ENCODE measurements around the gene CYFIP2.

The CYFIP2 gene

DNA sequence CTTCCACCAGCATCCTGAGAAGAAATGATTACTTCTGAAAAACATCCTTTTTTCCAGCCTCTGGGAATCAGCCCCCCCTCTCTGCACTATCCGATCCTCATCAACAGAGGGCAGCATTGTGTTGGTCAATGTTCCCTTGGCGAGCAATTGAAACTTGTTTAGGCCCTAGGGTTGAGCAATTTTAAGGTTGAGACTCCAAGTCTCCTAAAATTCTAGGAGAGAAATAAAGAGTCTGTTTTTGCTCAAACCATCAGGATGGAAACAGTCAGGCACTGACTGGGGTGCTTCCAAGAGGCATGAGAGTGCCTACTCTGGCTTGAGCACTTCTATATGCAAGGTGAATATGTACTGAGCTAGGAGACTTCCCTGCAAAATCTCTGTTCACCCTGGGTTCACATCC is 12.4 kb upstream of the CYFIP2 start:
- in situ Hi-C loops (cut with MboI; ENCODE audit: low sequenced_read_pairs) = loop anchor here (10.0 kb wide), 1 partner anchor 71 kb away; no protein-coding TSS in a partner anchor

DNA sequence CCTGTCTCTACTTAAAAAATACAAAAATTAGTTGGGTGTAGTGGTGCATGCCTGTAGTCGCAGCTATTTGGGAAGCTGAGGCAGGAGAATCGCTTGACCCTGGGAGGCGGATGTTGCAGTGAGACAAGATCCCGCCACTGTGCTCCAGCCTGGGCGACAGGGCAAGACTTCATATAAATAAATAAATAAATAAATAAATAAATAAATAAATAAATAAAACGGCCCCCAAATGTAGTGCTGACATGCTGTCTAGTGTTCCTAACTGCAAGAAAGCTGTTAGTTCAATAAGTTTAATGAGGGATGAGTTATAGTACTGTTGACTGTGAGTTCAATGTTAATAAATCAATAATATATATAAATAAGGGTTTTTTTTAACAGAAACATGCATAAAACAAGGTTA is 7.5 kb upstream of the CYFIP2 start:
- in situ Hi-C loops (cut with MboI; ENCODE audit: low sequenced_read_pairs) = loop anchor here (10.0 kb wide), 1 partner anchor 66 kb away; no protein-coding TSS in a partner anchor

DNA sequence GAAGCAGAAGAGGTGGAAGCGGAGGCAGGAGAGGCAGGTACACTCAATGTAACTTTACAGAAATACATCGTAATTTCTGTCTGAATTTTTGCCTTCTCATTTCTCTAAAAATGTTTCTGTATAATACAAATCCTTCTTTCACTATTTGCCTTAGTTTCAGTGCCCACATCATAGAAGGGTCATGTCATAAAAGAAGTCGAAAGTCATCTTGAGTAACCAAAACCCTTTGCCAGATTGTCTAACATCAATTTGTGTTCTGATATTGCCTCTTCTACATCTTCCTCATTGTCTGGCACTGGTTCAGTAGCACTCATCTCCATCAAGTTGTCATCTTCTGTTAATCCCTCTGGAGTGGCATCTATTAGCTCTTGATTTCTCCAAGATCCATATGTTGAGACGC is 6.2 kb upstream of the CYFIP2 start:
- in situ Hi-C loops (cut with MboI; ENCODE audit: low sequenced_read_pairs) = loop anchor here (10.0 kb wide), 1 partner anchor 65 kb away; no protein-coding TSS in a partner anchor

DNA sequence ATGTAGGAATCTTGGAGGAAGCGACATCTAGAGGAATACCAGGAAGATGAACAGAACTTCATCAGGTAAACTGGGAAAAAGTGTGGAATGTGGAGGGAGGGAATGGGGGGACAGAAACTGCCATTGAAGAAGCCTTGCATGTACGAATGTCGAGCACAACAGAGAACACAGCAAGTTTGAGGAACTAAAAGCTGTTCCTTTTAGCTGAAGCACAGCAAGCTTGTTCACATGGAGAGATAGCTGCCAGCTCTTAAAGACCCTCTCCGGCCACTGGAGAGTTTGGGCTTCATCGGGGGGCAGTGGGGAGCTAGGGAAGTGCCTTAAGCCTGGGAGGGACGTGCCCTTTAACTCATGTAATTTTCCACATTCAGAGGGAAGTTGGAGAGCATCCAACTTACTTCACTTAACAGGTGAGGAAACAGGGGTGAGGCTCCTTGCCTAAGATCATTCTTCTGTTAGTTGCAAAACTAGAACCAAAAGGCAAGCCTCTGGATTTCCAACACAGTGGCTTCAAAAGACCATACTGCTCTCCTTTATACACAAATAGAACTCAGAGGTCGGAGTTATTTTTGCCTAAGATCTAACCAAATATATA is 2.3 kb upstream of the CYFIP2 start:
- in situ Hi-C loops (cut with MboI; ENCODE audit: low sequenced_read_pairs) = no loop called here

DNA sequence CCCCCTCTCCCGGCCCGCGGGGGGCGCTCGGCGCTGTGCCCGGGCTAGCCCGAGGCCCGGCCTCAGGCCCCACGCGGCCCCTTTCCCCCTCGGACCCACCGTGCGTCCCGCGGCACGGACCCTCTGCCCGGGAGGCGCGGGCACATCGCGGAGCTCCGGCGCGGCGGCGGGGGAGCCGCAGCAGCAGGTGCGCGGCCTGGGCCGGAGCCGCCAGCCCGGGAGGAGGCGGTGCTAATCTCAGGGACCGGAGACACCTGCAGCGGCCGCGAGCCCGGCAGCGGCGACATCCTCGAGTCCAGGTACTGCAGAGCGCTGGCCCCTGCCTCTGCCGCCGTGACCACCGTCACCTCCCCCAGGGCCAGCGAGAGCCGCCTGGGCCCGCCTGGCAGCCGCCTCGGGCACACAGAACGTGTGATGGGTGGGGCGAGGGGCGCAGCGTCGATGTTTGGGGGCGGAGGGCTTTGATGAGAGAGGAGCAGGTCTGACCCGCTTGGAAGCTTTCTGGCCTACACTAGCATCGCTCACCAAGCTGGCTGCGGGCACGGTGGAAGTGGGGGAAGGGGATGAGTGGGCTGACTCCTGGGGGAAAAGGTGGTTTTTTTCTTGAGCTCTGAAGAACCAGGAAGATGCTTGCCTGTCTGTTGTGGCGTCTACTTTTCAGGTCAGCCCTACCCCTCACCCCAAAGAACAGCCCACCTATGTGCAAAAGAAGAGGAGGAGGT is 524 bp downstream of the CYFIP2 start:
- in situ Hi-C loops (cut with MboI; ENCODE audit: low sequenced_read_pairs) = no loop called here

DNA sequence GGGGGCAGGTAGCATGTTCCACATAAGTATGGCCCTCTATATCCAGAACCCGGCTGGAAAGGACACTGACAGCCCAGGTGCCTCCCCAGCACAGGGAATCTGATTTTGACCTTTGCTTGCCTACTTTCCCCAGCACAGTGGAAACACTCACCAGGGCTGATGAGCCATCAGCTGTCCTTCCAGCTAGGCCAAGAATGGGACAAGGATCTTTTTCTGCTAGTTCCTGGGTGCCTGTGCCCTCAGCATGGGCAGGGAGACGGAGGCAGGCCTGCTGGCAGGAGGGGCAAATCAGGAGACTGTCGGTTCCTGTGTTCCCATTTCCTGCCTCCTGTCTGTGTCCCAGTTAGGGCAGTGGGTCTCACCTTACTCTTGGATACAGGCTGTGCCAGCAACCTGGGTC is 1.1 kb downstream of the CYFIP2 start:
- in situ Hi-C loops (cut with MboI; ENCODE audit: low sequenced_read_pairs) = no loop called here

DNA sequence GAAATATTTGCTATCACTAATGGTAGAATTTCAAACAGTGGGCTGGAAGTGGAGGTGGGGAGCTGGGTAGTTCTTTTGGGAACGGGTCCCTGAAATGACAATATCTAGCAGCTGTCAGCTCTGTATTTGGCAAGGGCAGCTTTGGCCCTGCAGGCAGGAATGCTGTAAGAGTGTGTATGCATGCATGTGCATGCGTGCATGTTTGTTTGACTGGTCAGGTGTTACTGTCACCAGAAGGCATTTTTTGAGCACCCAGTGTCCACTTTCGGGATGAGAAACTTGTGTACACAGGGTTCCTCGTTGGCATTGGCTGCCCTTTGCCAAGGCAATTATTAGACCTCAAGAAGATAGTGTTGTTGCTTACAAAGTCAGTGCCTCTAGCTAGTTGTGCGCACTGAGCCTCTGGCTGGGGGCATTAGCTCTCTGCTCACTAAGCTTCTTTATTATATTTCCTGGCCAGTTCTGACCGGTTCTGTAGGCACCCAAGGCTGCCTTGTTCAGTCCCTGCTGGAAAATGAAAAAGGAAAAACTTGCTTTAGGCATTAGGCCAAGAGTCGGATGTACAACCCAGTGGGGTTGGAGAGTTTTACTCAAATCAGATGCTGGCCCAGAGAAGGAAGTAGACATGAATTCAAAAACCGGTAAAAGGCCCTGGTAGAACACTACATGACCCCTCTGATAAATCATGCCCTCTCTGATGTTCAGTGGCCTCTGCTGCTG is 2.0 kb downstream of the CYFIP2 start:
- in situ Hi-C loops (cut with MboI; ENCODE audit: low sequenced_read_pairs) = no loop called here

DNA sequence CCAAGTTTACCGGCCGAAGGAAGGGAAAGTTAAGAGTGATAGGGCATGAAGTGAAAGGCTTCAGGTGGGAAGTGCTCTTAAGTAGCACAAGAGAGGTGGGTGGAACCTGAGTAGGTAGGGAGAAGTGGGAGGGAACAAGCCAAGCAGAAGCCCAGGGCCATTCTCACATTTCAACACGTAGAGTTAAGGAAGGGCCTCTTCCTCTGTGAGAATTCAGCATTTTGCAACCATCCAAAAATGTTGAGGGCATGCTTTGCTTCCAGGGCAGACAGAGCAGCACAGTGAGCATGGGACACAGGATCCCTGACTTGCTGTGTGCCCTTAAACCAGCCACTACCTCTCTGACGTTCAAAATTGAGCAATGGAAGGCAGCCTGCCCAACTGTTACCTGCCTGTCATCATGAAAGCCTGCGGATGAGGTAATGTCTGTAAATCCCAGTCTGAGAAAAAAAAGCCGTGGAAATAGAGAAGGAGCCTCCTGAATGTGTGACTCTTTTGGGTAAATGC is 3.3 kb downstream of the CYFIP2 start:
- in situ Hi-C loops (cut with MboI; ENCODE audit: low sequenced_read_pairs) = no loop called here

DNA sequence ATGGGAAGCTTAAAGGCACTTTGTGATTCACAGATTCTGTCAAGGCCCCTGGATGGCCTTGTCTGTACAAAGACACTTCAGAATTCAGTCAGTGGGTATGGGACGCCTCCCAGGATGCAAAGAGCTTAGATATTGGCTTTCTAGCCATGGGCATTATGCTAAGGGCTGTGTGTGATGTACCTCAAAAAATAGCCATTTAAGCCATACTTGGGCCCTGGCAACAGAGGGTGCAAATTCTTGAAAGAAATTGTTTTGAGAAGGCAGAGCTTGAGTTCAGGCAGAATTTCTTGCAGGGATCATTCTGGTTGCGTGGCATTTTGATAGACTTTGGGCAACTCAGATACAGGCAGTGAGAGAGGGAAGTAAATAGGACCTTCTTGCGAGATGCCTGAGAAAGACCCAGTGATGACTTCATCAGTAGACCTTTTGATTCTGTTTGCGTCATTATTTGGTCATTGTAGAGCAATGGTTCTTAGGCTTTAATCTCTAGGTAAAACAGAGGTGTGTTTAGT is 3.9 kb downstream of the CYFIP2 start:
- in situ Hi-C loops (cut with MboI; ENCODE audit: low sequenced_read_pairs) = no loop called here

DNA sequence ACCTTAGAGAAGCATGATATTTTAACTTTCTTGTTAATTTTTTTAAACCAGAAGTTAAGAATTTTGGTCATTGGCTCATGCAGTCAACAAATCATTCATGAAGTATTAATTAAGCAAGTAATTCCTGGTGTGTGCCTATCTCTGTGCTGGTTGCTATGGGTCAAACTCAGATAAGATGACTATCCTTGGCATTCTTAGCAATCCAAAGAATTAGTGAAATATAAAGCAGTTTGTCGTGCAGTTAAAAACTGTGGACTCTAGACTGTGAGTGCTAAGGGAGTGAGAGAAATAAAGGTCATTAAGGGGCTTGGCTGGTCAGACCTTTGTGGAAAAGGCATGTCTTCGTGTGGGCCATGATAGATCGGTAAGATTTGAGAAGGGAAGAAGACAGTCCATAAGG is 4.8 kb downstream of the CYFIP2 start:
- in situ Hi-C loops (cut with MboI; ENCODE audit: low sequenced_read_pairs) = no loop called here

DNA sequence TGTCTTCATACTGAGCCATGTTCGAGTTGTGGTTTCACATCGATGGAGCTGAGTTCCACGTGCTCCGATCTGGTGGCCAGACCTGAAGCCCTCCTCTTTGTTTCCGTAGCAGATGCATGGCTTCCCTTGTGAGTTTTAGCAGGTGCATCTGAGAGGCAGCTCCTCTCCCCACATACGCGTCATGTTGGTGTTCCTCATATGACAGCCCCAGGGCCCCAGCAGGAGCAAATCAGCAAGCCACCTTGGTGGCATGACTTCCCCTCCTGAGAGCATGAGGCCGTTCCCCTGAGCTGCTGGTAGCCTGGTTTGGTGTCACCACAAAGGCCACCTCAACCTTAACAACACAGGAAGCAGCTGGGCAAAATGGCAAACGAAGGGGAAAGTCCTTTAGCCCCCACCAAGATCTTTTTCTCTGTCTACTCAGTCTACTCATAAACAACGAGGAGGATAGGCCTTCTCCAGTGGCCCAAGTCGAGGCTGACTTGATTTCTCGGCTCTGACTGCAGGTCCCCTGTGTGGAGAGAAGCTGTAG is 5.9 kb downstream of the CYFIP2 start:
- in situ Hi-C loops (cut with MboI; ENCODE audit: low sequenced_read_pairs) = no loop called here

DNA sequence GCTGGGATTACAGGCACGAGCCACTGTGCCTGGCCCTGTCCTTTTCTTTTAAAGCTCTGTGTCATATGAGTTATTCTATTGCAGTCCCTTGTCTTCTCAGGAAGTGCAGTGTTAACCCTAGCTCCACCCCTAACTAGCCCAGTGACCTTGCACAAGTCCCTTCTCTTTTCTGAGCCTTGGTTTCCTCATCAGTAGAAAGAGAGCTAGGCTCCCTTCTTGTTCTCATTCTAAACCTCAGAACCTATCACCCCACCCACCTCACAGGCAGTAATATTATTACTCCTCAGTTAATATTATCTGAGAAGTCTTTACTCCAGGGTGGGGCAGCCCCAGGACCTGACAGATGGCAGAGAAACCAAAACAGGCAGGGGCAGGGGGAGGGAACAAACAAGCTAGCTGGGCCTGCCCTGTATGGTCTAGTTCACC is 7.2 kb downstream of the CYFIP2 start:
- in situ Hi-C loops (cut with MboI; ENCODE audit: low sequenced_read_pairs) = no loop called here

DNA sequence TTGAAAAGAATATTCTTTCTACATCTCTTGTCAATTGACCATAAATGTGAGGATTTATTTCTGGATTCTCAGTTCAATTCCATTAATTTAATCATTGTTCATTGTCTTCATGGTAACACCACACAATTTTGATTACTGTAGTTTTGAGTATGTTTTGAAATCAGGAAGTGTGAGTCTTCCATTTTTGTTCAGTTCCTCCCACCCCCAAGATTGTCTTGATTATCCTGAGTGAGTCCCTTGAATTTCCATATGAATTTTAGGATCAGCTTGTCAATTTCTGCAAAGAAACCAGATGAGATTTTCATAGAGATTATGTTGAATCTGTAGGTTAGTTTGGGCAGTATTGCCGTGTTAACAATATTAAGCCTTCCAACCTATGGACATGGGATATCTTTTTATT is 9.5 kb downstream of the CYFIP2 start:
- in situ Hi-C loops (cut with MboI; ENCODE audit: low sequenced_read_pairs) = no loop called here

DNA sequence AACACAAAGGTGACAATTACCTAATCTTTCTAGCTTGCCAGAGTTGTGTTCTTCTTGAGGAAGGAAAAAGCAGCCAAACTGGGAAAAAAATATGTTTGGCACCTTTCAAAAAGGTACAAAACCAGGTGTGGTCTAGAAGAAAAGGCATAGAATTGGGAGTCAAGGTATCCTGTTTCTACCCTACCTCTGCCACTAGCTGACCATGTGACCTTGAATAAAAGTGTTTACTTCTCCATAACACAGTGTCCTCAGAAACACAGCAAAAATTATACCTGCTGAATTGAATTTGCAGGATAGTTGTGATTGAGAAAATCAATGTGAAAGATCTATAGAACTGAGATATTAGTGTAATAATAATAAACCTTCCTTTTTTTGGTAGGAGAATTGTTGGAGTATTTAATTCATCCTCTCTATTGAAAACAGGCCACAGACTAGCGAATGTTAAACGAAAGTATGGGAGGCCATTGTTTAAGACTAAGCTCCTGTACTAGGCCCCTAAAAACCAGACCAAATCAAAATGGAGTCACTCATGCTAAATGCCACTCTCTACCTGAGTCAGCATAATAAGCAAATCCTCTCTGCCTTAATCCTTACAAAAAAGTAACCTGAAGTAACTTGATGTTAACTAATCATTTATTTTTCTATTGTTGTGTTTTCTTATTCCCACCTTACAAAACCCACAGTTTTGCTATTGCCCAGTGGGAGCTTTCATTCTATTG is 12.6 kb downstream of the CYFIP2 start:
- in situ Hi-C loops (cut with MboI; ENCODE audit: low sequenced_read_pairs) = no loop called here

DNA sequence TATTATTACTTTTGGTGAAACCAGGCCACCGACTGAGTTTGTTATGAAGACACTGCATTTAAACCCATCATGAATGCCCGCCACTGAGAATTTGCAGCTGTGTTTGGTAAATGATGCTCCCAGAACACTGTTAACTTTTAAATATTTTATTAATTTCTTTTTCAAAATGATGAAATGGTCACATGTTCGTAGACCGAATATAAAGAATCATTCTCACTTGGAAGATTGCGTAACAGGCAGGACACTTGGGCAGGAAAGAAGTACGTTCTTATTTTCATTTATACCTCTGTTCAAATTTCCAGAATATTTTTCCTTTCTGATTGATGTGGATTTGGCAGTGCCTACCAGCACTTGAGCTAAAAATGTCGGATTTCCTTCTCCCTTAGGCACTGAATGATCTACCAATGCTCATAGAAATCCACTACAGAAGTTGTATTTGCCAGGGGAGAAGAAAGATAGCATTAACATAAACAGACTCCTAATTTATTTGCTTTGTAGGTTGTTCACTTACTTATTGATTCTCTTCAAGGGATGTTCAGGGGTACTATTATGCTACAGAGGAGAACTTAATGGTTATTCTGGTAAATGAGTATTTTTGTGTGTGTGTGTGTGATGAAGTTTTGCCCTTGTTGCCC is 13.8 kb downstream of the CYFIP2 start:
- in situ Hi-C loops (cut with MboI; ENCODE audit: low sequenced_read_pairs) = no loop called here

DNA sequence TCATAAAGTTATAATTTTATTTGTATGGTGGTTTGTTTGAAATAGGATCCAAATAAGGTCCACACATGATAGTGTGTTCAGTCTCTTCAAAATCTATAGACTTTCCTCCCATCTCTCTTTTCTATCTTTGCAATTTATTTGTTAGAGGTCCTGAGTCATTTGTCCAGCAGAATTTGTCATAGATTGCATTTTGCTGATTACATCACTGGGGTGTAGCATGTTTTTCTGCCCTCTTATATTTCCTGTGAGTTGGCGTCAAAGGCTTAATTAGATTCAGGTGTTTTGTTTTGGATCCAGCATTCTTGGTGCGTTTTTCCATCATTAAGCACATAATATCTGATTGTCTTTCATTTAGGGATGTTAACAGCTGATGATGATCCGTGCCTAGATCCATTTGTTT is 15.0 kb downstream of the CYFIP2 start:
- in situ Hi-C loops (cut with MboI; ENCODE audit: low sequenced_read_pairs) = no loop called here

DNA sequence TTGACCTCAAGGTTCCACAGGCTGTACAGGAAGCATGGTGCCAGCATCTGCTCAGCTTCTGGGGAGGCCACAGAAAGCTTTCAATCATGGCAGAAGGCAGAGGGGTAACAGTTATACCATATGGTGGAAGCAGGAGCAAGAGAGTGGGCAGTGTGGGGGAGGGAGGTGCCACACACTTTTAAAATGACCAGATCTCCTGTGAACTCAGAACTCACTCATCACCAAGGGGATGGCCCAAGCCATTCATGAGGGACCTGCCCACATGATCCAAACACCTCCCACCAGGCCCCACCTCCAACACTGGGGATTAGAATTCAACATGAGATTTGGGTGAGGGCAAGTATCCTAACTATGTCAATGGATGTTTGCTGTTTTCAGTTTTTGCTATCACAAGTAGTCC is 16.2 kb downstream of the CYFIP2 start:
- in situ Hi-C loops (cut with MboI; ENCODE audit: low sequenced_read_pairs) = no loop called here

DNA sequence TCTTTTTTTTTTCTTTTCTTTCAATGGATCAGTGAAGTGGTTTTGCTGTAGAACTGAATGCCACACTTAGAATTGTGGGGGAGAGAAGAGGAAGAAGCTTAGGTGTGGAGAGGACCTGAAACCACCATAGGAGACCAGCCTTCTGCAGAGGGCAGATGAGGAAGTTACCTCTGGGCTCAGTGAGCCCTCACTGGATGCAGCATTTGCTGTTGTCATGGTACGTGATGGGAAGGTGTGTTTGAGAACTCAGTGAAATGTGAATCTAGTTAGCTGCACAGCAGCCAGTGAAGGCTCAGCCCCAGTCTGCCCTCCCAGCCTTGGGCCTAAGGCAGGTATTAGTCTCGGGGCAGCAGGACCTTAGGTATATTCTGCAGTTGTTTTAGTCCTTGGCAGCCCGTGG is 17.5 kb downstream of the CYFIP2 start:
- in situ Hi-C loops (cut with MboI; ENCODE audit: low sequenced_read_pairs) = no loop called here

DNA sequence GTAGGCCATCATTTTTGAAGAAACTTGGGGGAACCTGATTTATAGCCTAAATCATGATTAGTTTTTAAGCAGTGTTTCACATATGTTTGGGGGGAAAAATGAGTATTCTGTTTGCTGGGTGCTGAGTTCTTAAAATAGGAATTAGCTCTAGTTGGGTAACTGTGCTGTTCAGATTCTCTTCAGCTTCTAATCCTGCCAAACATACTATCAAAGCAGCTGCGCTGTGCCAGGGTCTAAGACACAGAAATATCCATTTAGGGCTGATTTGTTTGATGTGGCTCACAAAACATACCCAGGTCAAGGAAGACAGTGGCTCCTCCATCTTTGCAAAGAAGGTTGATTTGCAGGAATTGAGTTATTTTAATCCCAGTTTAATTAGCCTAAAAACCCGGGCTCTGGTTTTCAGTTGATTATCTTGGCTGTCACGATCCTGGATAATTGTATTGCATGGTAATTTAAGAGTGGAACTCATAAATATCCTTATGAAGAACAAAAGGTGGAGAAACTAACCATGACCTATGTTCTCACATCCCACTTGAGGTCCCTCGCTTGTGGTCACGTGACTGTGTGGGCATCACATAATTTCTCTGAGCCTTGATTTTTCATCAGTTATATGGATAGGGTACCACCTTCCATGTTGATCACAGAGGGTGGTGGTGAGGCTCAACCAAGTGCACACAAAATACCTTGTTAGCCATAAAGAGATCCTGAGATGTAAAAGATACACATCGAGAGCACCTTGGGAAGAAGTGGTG is 18.7 kb downstream of the CYFIP2 start:
- in situ Hi-C loops (cut with MboI; ENCODE audit: low sequenced_read_pairs) = no loop called here
